GM19193 (cell line): ENCODE results near the gene MAPT.

Experiments used
- POLR2A ChIP-seq: IDR thresholded peaks from 4 replicates; pipeline ENCODE4 v1.6.1; 2011; ENCODE audit not compliant: insufficient read depth, insufficient read length; ENCODE audit errors: extremely low read depth

The MAPT gene

DNA sequence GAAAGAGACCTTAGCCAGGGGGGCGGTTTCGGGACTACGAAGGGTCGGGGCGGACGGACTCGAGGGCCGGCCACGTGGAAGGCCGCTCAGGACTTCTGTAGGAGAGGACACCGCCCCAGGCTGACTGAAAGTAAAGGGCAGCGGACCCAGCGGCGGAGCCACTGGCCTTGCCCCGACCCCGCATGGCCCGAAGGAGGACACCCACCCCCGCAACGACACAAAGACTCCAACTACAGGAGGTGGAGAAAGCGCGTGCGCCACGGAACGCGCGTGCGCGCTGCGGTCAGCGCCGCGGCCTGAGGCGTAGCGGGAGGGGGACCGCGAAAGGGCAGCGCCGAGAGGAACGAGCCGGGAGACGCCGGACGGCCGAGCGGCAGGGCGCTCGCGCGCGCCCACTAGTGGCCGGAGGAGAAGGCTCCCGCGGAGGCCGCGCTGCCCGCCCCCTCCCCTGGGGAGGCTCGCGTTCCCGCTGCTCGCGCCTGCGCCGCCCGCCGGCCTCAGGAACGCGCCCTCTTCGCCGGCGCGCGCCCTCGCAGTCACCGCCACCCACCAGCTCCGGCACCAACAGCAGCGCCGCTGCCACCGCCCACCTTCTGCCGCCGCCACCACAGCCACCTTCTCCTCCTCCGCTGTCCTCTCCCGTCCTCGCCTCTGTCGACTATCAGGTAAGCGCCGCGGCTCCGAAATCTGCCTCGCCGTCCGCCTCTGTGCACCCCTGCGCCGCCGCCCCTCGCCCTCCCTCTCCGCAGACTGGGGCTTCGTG, at the start of gene MAPT:
MAPT (plus strand) TSS at position 533 of the 763 bp plus-strand sequence. CDS start 67,784 bp downstream, outside the sequence.
- TF ChIP-seq POLR2A = no peak

DNA sequence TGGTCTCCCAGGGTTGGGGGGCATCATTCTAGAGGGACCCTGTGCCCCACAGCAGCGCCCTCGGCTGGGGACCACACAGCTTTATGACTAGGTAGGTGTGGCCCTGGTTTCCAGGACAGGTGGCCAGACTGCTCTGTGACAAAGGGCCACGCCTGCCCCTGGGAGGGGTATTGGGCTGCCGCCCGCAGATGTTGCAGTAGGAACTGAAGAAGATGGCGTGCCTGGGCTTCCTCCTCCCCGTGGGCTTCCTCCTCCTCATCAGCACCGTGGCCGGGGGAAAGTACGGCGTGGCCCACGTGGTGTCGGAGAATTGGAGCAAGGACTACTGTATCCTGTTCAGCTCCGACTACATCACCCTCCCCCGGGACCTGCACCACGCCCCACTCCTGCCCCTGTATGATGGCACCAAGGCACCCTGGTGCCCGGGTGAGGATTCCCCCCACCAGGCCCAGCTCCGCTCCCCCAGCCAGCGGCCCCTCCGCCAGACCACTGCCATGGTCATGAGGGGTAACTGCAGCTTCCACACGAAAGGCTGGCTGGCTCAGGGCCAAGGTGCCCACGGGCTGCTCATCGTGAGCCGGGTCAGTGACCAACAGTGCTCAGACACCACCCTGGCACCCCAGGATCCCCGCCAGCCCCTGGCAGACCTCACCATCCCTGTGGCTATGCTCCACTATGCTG, 49.5 kb upstream of the MAPT start, which contains the start of gene SPPL2C:
SPPL2C (plus strand) TSS at position 187 of the 681 bp plus-strand sequence; CDS start at position 213, 26 bp downstream.
- no peak for TF ChIP-seq POLR2A

DNA sequence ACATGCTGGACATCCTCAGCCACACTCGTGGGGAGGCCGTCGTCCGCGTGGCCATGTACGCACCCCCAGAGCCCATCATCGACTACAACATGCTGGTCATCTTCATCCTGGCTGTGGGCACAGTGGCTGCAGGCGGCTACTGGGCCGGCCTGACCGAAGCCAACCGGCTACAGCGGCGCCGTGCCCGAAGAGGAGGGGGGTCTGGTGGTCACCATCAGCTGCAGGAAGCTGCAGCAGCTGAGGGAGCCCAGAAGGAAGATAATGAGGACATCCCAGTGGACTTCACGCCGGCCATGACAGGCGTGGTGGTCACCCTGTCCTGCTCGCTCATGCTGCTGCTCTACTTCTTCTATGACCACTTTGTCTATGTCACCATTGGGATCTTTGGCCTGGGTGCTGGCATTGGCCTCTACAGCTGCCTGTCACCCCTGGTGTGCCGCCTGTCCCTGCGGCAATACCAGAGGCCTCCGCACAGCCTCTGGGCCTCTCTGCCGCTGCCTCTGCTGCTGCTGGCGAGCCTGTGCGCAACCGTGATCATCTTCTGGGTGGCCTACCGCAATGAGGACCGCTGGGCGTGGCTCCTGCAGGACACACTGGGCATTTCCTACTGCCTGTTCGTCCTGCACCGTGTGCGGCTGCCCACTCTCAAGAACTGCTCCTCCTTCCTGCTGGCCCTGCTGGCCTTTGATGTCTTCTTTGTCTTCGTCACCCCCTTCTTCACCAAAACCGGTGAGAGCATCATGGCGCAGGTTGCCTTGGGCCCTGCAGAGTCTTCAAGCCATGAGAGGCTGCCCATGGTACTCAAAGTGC, 48.8 kb upstream of the MAPT start:
- no peak for TF ChIP-seq POLR2A

DNA sequence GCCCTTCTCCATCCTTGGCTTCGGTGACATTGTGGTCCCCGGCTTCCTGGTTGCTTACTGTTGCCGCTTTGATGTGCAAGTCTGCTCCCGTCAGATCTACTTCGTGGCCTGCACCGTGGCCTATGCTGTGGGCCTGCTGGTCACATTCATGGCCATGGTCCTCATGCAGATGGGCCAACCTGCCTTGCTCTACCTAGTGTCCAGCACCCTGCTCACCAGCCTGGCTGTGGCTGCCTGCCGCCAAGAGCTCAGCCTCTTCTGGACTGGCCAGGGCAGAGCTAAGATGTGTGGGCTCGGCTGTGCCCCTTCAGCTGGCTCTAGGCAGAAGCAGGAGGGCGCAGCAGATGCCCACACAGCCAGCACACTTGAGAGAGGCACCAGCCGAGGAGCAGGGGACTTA, 48.1 kb upstream of the MAPT start:
- TF ChIP-seq POLR2A = no peak

DNA sequence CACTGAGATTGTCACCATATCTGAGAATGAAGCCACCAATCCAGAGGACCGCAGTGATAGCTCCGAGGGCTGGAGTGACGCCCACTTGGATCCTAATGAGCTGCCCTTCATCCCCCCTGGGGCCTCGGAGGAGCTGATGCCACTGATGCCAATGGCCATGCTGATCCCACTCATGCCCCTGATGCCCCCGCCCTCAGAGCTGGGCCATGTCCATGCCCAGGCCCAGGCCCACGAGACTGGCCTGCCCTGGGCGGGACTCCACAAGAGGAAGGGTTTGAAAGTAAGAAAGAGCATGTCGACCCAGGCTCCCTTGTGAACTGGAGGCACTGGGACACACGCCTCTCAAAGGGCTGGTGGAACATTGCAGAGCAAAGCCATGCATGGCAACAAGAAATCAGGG, 47.7 kb upstream of the MAPT start:
- TF ChIP-seq POLR2A = no peak

DNA sequence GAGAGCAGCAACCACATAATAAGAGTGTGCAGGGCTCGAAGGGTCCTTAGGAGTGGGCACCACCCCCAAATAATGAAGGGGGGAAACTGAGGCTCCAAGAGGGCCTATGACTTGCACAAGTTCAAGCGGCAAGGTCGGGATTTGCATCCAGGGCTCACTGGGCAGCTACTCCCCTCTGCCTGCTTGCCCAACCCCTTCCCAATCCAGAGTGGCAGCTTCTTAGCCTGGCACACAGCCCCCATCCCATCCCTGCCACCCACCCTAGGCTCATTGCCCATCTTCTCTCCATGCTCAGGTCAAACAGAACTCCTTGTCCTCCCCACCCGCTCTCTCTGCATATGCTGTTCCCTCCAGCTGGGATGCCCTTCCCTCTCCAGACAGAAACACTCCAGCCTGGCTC, 47.3 kb upstream of the MAPT start:
- no peak for TF ChIP-seq POLR2A

DNA sequence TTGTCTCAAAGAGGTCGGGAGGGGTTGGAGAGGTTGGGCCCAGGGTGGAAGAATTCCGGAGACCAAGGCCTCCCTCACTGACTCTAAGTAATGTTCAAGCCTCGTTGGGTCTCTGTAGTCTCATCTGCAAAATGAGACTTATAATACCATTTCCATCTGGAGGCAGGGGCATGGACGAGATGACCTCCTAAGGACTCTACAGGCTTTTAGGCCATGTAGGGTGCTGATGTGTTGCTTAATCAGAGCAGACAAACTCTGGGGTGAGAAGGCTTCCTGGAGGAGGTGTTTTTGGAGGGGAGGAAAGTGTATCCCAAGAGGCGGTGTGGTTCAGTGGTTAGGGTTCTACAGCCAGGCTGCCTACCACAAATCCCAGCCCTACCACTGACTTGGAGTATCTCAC, 46.6 kb upstream of the MAPT start:
- TF ChIP-seq POLR2A = no peak

DNA sequence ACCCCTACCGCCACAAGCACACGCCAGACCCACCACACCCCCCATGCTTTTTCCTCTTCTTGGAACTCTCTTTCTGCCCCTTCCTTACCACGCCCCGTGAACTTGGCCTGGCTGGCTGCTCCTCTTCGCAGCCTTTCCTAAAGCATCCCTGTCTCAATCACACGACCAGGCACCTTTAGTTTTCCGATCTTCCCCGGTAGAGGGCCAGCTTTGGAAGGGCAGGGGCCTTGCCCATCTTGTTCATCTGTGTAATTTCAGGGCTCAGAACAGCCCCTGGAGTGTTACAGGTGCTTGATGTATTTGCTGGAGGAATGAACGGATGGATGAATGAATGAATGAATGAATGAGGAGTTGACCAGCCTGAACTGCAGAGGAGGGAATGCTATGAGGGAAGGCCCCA, 45.9 kb upstream of the MAPT start:
- TF ChIP-seq POLR2A = no peak

DNA sequence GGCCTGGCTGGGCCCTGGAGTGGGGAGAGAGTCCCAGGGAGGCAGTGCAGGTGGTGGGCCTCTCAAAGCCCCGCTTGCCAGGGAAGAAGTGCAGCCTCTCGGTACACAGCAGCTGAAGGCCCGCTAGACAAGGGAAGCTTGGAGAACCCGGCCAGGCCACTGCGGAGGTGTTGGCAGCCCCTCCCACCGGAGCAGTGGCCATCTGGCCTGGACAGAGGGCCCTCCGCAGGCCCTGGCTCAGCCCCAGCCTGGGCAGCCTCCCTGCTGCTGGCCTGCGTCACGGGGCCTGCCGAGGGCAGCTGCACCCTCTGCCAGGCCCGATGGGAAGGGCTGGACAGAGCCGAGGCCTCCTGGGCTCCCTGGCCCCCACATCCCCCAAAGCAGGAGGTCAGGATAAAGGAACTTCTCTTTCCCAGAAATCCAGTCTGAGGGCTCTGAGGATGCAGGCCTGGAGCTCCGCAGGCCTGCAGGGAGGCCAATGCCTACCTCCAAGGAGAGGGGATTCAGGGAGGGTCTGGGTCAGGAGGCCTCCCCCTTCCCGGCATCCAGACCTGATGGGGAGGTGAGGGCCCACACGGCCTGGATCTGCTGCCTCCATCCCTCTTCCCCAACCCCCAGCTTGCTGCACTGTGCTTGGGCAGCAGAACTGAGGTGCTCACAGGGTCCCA, 45.4 kb upstream of the MAPT start:
- TF ChIP-seq POLR2A = no peak

DNA sequence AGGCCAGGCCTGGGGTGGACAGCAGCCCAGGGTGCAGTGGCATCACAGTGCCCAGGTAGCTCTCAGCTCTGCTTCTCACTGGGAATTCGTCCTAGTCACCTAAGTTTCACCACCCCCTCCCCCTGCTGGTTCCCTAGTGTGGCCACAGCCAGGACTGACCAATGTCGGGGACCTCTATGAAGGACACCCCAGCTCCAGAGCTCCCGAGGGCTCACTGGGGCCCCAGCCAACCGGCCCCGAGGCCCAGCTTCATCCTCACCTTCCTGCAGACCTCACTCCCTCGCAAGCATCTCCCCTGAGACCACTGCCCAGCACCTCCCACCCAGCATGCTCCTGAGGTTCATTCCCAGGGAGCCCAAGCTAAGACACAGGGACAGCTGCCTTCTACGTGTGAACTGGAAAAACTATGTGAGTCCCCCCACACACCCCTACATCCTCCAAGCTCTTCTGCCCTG, 44.8 kb upstream of the MAPT start:
- no peak for TF ChIP-seq POLR2A

DNA sequence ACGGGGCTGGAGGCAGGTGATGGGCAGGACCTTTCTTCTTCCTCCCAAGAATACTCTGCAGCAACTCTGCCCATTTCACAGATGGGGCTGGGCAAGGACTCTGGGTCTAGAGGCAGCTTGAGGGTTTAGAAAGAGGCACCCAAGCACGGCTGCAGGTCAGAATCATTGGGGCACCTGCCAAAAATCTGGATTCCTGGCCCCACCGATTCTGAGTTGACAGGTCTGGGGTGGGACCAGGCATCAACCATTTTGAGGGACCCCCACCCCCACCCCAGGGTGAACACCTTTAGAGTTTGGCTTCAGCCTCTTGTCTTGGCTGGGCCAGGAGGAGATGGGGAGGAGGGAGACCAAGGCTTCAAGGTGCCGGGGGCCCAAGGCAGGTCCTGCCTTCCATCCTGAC, 44.3 kb upstream of the MAPT start:
- TF ChIP-seq POLR2A = no peak

DNA sequence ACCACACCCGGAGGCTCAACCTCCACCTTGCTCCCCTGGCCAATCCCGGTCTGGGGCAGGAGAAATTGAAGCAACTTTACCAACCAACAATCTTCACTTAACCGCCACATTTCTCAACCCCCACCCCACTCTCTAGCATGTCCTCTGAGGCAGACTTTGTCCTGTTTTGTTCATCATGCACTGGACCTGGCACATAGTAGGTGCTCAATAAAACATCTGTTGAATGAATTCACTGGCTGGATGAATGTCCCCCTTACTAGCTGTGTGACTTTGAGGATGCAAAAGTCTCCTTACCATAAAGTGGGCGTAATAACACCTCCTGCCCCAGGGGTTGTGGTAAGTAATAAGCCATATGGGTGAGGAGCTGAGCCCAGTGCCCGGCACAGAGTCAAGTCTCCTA, 43.9 kb upstream of the MAPT start:
- TF ChIP-seq POLR2A = no peak

DNA sequence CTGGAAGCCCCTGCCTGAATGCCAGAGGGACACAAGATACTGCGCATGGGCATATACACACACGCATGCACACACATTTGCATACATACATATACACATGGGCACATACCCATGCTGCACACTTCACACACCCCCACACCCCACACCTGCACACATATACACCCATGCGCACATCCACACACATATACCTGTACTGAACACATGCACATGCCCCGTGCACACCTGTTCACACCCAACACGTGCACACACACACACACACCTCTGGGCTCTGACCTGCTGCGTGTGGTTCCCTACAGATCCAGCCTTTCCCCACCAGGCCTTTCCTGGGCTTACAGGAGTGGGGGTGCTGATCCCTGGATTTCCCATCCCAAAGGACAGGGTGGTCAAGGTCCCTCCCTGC, 43.3 kb upstream of the MAPT start:
- no peak for TF ChIP-seq POLR2A

DNA sequence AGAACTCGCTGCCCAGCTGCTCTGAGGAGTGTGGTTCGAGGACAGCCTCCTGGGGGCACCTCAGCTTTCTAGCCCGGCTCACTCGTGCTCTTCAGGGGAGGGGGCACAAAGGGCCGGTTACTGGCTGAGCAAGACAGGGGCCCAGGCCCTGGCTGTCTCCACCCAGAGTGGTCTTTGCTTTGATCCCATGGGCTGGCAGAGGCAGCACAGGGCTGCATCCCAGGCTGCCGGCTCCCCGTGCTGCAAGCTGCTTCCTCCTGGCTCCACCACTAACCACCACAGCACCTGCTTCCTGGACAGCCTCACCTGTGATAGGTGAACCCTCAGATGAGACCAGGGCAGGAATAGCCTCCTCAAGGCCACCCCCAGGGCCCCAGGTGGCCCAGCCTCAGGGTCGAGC, 42.9 kb upstream of the MAPT start:
- TF ChIP-seq POLR2A = no peak

DNA sequence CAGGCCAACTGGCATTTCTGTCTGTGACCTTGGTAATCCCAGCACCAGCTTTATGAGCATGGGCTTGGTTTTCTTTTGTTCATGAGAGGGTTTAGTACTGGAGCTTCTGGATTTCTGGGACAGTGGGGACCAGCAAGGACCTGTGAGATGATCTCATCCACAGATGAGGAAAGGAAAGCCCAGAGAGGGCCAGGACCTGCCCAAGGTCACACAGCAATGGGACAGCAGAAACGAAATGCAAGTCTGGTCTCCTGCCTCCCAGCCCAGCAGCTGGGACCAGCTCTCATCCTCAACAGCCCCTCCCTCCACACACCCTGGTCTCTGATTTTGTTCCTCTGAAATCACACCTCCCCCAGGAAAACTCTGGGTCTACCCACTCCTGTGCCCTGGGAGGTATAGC, 42.5 kb upstream of the MAPT start:
- no peak for TF ChIP-seq POLR2A

DNA sequence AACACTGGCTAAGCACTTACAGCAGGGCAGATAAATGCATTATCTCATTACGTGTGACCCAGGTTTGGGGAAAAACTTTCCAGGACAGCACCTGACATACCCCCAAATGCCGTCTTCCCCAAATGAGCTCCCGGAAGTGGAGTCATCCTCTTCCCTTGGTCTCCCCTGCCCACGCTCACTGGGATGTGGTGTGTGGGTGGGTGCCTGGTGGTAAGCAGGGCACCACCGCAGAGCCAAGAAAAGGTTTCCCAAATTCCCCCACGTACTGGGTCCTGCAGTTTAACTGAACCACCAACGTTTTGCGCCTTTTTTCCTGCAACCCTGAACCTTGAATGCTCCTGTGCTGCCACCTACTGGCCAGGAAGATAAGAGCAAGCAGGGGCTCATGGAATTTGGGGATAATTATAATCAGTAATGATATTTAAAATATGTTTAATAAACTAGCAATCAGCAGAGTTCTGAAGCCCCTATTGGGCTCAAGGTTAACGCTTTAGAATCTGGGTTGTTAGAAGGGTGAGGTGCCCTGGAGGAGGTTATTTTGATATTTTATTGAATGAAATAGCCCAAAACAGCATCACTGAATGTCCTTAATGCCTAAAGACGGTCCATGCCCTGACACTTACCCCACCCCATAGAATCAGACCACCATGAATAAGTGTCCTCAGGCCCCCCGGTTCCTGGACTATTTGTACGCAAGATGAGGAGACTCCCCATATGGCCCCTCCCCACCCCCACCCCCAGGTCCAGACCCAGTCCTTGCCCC, 41.6 kb upstream of the MAPT start:
- TF ChIP-seq POLR2A = no peak
